HCT116 (cell line): ENCODE results near the gene SOX6. TPM values are rescaled to one million over a fixed set of nuclear protein-coding genes. Genes with fewer than 3 reads are reported as not detected.

Source experiments
- ATAC-seq: fragments of 200-7000 bp; cut with Tn5 transposase; 2 replicates; pipeline ENCODE4 v1.9.1; 2020; ENCODE audit warnings: mild to moderate bottlenecking, moderate library complexity
- BruUV-seq: library from RNA; stranded (reverse); fragments of 400-500 nt; replicated peaks from 2 replicates; lab custom pipeline; 2021; lab: Mats Ljungman, UMichigan
- CTCF ChIA-PET: fragments of 300-600 bp; sonication (Branson Sonifier 250); formaldehyde crosslinking; loops from one replicate; lab custom pipeline; 2021; ENCODE audit warnings: antibody characterized with exemption; lab: Charles Lee
- POLR2A ChIA-PET: fragments of 300-600, 350-600 bp; sonication (Branson Sonifier 250); formaldehyde crosslinking; loops from one replicate; lab custom pipeline; 2021; ENCODE audit warnings: antibody characterized with exemption; lab: Charles Lee
- RAD21 ChIA-PET, 2 experiments: fragments of 300-600 bp; sonication (Branson Sonifier 250); formaldehyde crosslinking; loops; one replicate each; lab custom pipeline; 2023; ENCODE audit warnings: low total read pairs in 2 of 2; ENCODE audit not compliant: uncharacterized antibody in 2 of 2, unreplicated experiment in 2 of 2, low non-redundant PET in 1 of 2; lab: Charles Lee
- DNase-seq: peaks from one replicate; pipeline ENCODE4 v3.0.0-alpha.2; 2010; ENCODE audit warnings: low read depth, low spot score
- H2AFZ ChIP-seq: fragments of 200-600 bp; shearing (Covaris generic), sonication (generic); 2 replicates; pipeline ENCODE4 v1.6.1; 2017; ENCODE audit warnings: low read depth, mixed run types, mixed read lengths, antibody characterized with exemption, low read length; ENCODE audit not compliant: poor library complexity, severe bottlenecking
- H3K27ac ChIP-seq: 2 replicates; pipeline ENCODE4 v1.5.1; 2012; ENCODE audit warnings: low read depth, low read length
- H3K27me3 ChIP-seq: fragments of 200-600 bp; sonication (generic); 2 replicates; pipeline ENCODE4 v1.6.1; 2016; ENCODE audit warnings: mixed run types, low read length, mixed read lengths; ENCODE audit not compliant: insufficient read depth
- H3K36me3 ChIP-seq, 2 experiments: fragments of 200-500 bp in 1 of 2; fragments of 200-600 bp in 1 of 2; sonication (Bioruptor generic) in 1 of 2; sonication (generic) in 1 of 2; 2 replicates each; pipeline versions ENCODE4 v1.5.1 to v1.6.1; 2014 to 2016; ENCODE audit warnings: low read length in 2 of 2, inconsistent platforms in 1 of 2, mixed read lengths in 1 of 2, mixed run types in 1 of 2; ENCODE audit not compliant: insufficient read depth in 2 of 2, control insufficient read depth in 1 of 2
- H3K4me1 ChIP-seq, 2 experiments: fragments of 200-600 bp in 1 of 2; sonication (generic) in 1 of 2; 2 replicates each; pipeline versions ENCODE4 v1.5.1 to v1.6.1; 2012 to 2017; ENCODE audit warnings: low read length in 2 of 2, inconsistent platforms in 1 of 2, mild to moderate bottlenecking in 1 of 2, mixed read lengths in 1 of 2, mixed run types in 1 of 2, moderate library complexity in 1 of 2; ENCODE audit not compliant: insufficient read depth in 2 of 2, control insufficient read depth in 1 of 2
- H3K4me2 ChIP-seq: fragments of 200-600 bp; sonication (generic); 2 replicates; pipeline ENCODE4 v1.6.1; 2017; ENCODE audit warnings: mixed run types, low read length, mixed read lengths
- H3K4me3 ChIP-seq, 2 experiments: fragments of 200-600 bp in 1 of 2; sonication (generic) in 1 of 2; replicated peaks in 1 of 2; 2 replicates each; pipeline ENCODE4 v1.5.1; 2011 to 2016; ENCODE audit warnings: low read length in 2 of 2, control low read depth in 1 of 2, low read depth in 1 of 2, mild to moderate bottlenecking in 1 of 2, mixed read lengths in 1 of 2, mixed run types in 1 of 2
- H3K79me2 ChIP-seq: fragments of 200-600 bp; sonication (generic); 2 replicates; pipeline ENCODE4 v1.6.1; 2017; ENCODE audit warnings: mild to moderate bottlenecking, mixed run types, low read length, moderate library complexity, mixed read lengths; ENCODE audit not compliant: insufficient read depth
- H3K9ac ChIP-seq: fragments of 200-600 bp; sonication (generic); 2 replicates; pipeline ENCODE4 v1.6.1; 2016; ENCODE audit warnings: low read length, mixed read lengths
- H3K9me2 ChIP-seq: fragments of 200-600 bp; sonication (generic), shearing (Covaris generic); 2 replicates; pipeline ENCODE4 v1.6.1; 2017; ENCODE audit warnings: mixed run types, mild to moderate bottlenecking, moderate library complexity; ENCODE audit not compliant: insufficient read depth
- H3K9me3 ChIP-seq, 2 experiments: fragments of 200-500 bp in 1 of 2; fragments of 200-600 bp in 1 of 2; sonication (Bioruptor generic) in 1 of 2; sonication (generic) in 1 of 2; 2 replicates each; pipeline ENCODE4 v1.6.1; 2014 to 2017; ENCODE audit warnings: low read length in 2 of 2, mixed read lengths in 2 of 2, inconsistent platforms in 1 of 2, low read depth in 1 of 2, mild to moderate bottlenecking in 1 of 2, mixed run types in 1 of 2, moderate library complexity in 1 of 2; ENCODE audit not compliant: control insufficient read depth in 1 of 2, insufficient read depth in 1 of 2
- H4K20me1 ChIP-seq: fragments of 200-600 bp; sonication (generic), shearing (Covaris generic); 2 replicates; pipeline ENCODE4 v1.6.1; 2017; ENCODE audit warnings: mixed run types, mild to moderate bottlenecking, moderate library complexity; ENCODE audit not compliant: insufficient read depth
- CBX3 ChIP-seq: IDR thresholded peaks from 2 replicates; pipeline ENCODE4 v1.6.1; 2012; ENCODE audit warnings: low read depth
- CEBPB ChIP-seq: IDR thresholded peaks from 2 replicates; pipeline ENCODE4 v1.6.1; 2012; ENCODE audit warnings: low read depth
- EGR1 ChIP-seq: IDR thresholded peaks from 2 replicates; pipeline ENCODE4 v1.6.1; 2012; ENCODE audit warnings: low read depth
- EZH2 ChIP-seq: fragments of 200-600 bp; sonication (generic); IDR thresholded peaks from 2 replicates; pipeline ENCODE4 v1.6.1; 2017; ENCODE audit warnings: antibody characterized with exemption, mixed run types
- EZH2phosphoT487 ChIP-seq: fragments of 200-600 bp; IDR thresholded peaks from 2 replicates; pipeline ENCODE4 v1.6.1; 2018; ENCODE audit warnings: antibody characterized with exemption, borderline replicate concordance
- JUND ChIP-seq: IDR thresholded peaks from 2 replicates; pipeline ENCODE4 v1.6.1; 2012
- POLR2A ChIP-seq: IDR thresholded peaks from 2 replicates; pipeline ENCODE4 v1.7.0; 2011; ENCODE audit warnings: borderline replicate concordance; ENCODE audit not compliant: insufficient read depth, insufficient read length; ENCODE audit errors: extremely low read depth
- POLR2AphosphoS5 ChIP-seq: IDR thresholded peaks from 2 replicates; pipeline ENCODE4 v1.6.1; 2011; ENCODE audit warnings: mild to moderate bottlenecking, low read depth, low read length, moderate library complexity
- RAD21 ChIP-seq: IDR thresholded peaks from 2 replicates; pipeline ENCODE4 v1.6.1; 2012; ENCODE audit warnings: low read depth, mild to moderate bottlenecking
- SIN3A ChIP-seq: IDR thresholded peaks from 2 replicates; pipeline ENCODE4 v1.6.1; 2012; ENCODE audit warnings: low read depth
- SP1 ChIP-seq: IDR thresholded peaks from 2 replicates; pipeline ENCODE4 v1.6.1; 2012; ENCODE audit warnings: low read depth
- SRF ChIP-seq: IDR thresholded peaks from 2 replicates; pipeline ENCODE4 v1.6.1; 2012; ENCODE audit warnings: low read depth
- TCF7L2 ChIP-seq: IDR thresholded peaks from 2 replicates; pipeline ENCODE4 v1.7.0; 2011; ENCODE audit warnings: borderline replicate concordance, inconsistent platforms; ENCODE audit not compliant: insufficient read depth, insufficient read length; ENCODE audit errors: extremely low read depth
- ZNF274 ChIP-seq: fragments of 200-500 bp; sonication (Bioruptor generic); IDR thresholded peaks from 2 replicates; pipeline ENCODE4 v1.6.1; 2014; ENCODE audit warnings: mild to moderate bottlenecking, low read depth, low read length, inconsistent platforms
- intact Hi-C: fragments of 100-400 bp; cut with micrococcal nuclease; formaldehyde crosslinking; loops from 2 replicates; pipeline ENCODE4 v1.10.0; 2022
- total RNA-seq: library from RNA; stranded (reverse); gene quantifications from one replicate; pipeline ENCODE4 v1.2.1, GENCODE V29; 2021; ENCODE audit not compliant: unreplicated experiment
- TF ChIP-seq, protein P1 (sequence below): IDR thresholded peaks from 2 replicates; pipeline ENCODE4 v1.6.1; 2012
- TF ChIP-seq, protein P2 (sequence below), 3 experiments: fragments of 200-600 bp in 1 of 3; sonication (generic) in 1 of 3; IDR thresholded peaks in 2 of 3; conservative IDR thresholded peaks in 1 of 3; 2 replicates each; pipeline ENCODE4 v1.5.1; 2012 to 2017; ENCODE audit warnings: low read depth in 2 of 3, low read length in 2 of 3, antibody characterized with exemption in 1 of 3, borderline replicate concordance in 1 of 3, control low read depth in 1 of 3, mild to moderate bottlenecking in 1 of 3, mixed read lengths in 1 of 3, mixed run types in 1 of 3, moderate library complexity in 1 of 3; ENCODE audit not compliant: insufficient read depth in 1 of 3

The SOX6 gene
- total RNA-seq, 1 experiment from 2014 or later, result 0.81 TPM

DNA sequence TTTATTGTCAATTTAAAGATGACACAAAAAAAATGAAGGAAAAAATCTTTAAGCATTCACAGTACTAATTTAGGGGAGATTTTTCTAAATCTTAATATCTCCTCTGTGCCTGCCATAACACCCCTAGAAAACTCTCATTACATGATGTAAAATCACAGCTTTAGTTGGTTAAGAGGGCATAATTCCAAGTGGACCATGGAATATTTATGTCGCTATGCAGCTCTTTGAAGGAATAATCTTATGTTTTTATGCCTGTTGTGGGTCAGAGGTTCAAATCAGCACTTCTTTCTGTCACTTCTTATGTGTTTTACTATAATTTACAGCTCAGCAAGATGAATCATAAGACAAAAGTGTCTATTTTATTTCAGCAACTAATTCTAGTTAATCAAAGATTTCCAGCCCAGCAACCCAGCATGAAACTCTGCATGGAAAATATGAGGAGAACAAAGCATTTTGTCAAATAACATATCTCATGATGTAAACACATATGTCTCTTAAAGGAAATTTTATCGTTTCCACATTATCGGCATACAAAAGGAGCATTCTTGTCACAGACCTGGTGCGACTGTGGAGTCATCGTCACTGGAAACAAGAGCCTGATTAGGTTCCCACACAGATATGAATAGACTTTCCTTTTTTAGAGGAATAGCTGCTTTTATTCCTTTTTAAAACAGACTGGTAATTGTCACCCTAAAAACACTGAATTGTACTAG, 274.8 kb downstream of the SOX6 start:
- Histone ChIP-seq H3K27me3 (peaks cover 5% of the 10 kb centered on the region; the same call in 1 of the 2 replicates), H3K27ac (no peak overlapping the region), H3K4me1 (no peaks in the 10 kb centered on the region), H3K4me3 (no peak overlapping the region), H3K9me3 (no peaks in the 10 kb centered on the region), H3K36me3 (no peaks in the 10 kb centered on the region), H4K20me1 (no peaks in the 10 kb centered on the region), H2AFZ (no peak overlapping the region), H3K9ac (no peak overlapping the region), H3K9me2 (no peaks in the 10 kb centered on the region), H3K79me2 (no peaks in the 10 kb centered on the region), H3K4me2 (no peak overlapping the region)
- no peak for ATAC-seq
- ChIA-PET RAD21 (no interaction called here), CTCF (no interaction called here), POLR2A (no interaction called here)
- TF ChIP-seq EGR1 (no peak), POLR2AphosphoS5 (no peak), ZNF274 (no peak), CEBPB (no peak), RAD21 (no peak)
- TF ChIP-seq, protein P1, sequence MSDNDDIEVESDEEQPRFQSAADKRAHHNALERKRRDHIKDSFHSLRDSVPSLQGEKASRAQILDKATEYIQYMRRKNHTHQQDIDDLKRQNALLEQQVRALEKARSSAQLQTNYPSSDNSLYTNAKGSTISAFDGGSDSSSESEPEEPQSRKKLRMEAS, result no peak
- no TSS peak for BruUV-seq
- intact Hi-C loops, result no loop called here
- no peak for DNase-seq

DNA sequence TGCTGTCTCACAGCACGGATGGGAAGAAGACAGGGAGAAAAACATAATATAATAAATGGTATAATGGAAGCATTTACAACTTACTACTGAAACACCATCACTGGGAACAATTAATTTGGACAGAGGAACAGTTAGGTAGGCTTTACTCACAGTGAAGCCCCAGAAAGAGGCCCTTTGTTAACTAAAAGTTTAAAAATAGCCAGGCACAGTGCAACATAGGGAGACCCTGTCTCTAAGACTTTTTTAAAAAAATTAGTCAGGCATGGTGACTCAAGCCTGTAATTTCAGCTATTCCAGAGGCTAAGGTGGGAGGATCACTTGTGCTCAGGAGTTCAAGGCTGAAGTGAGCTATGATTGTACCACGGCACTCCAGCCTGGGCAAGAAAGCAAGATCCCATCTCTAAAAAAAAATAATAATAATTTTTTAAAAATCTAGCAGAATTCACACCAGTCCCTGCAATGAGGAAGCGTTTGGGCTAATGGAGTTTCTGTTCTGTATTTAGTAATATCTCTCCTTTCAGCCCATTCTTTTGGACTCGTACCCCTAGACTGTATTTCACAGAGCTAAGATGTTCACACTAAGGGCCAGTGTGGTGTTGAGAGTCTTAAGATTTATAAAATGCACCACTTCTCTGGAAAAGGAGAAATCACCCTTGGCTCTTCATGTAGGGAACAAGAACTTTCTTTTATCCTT, 275.5 kb downstream of the SOX6 start:
- CTCF ChIA-PET, result no interaction called here
- TF ChIP-seq JUND (no peak), POLR2A (no peak), TCF7L2 (no peak), EZH2 (no peak), CBX3 (no peak), SIN3A (no peak), SP1 (no peak), EZH2phosphoT487 (no peak), RAD21 (no peak), CEBPB (no peak), EGR1 (no peak), SRF (no peak)
- TF ChIP-seq, protein P1, result no peak
- TF ChIP-seq, protein P2, sequence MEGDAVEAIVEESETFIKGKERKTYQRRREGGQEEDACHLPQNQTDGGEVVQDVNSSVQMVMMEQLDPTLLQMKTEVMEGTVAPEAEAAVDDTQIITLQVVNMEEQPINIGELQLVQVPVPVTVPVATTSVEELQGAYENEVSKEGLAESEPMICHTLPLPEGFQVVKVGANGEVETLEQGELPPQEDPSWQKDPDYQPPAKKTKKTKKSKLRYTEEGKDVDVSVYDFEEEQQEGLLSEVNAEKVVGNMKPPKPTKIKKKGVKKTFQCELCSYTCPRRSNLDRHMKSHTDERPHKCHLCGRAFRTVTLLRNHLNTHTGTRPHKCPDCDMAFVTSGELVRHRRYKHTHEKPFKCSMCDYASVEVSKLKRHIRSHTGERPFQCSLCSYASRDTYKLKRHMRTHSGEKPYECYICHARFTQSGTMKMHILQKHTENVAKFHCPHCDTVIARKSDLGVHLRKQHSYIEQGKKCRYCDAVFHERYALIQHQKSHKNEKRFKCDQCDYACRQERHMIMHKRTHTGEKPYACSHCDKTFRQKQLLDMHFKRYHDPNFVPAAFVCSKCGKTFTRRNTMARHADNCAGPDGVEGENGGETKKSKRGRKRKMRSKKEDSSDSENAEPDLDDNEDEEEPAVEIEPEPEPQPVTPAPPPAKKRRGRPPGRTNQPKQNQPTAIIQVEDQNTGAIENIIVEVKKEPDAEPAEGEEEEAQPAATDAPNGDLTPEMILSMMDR (IDR thresholded peaks at IDR 0.05 in 2 of 3, conservative IDR thresholded peaks at IDR 0.05 in 1 of 3; ENCODE audit: borderline replicate concordance in 1 of 3, insufficient read depth in 1 of 3, low read depth in 2 of 3, low read length in 2 of 3), result no peak

More for the DNA sequence above, 275.5 kb downstream of the SOX6 start:
- Histone ChIP-seq H3K9me2 (no peaks in the 10 kb centered on the region), H2AFZ (no peak overlapping the region), H3K36me3 (no peaks in the 10 kb centered on the region), H3K9me3 (no peaks in the 10 kb centered on the region), H3K9ac (no peak overlapping the region), H3K27ac (no peak overlapping the region), H3K79me2 (no peaks in the 10 kb centered on the region), H4K20me1 (no peaks in the 10 kb centered on the region), H3K4me1 (no peaks in the 10 kb centered on the region), H3K4me3 (no peak overlapping the region), H3K27me3 (no peaks in the 10 kb centered on the region), H3K4me2 (no peak overlapping the region)
- intact Hi-C loops, result no loop called here
- ChIA-PET RAD21 (no interaction called here), POLR2A (no interaction called here)
- ATAC-seq (no peak), DNase-seq (no peak)
- no TSS peak for BruUV-seq
